Trophoblast cell (in vitro differentiated cells and primary cell): ENCODE measurements around the gene BTBD9.

Experiments used
- DNase-seq, 2 donors: peaks; one replicate each; pipeline ENCODE4 v3.0.0-alpha.2; 2016
- H2AFZ ChIP-seq: 2 replicates; pipeline ENCODE4 v1.6.1; 2013; ENCODE audit warnings: low read length, moderate library complexity, mild to moderate bottlenecking; ENCODE audit not compliant: insufficient read depth, poor library complexity
- H2AK5ac ChIP-seq: 2 replicates; pipeline ENCODE4 v1.6.1; 2013; ENCODE audit warnings: mild to moderate bottlenecking, low read length
- H2BK120ac ChIP-seq: 2 replicates; pipeline ENCODE4 v1.6.1; 2013; ENCODE audit warnings: low read length, mild to moderate bottlenecking, moderate library complexity; ENCODE audit not compliant: insufficient read depth, poor library complexity
- H2BK12ac ChIP-seq: 2 replicates; pipeline ENCODE4 v1.6.1; 2013; ENCODE audit warnings: mild to moderate bottlenecking, low read length, moderate library complexity
- H2BK5ac ChIP-seq: 2 replicates; pipeline ENCODE4 v1.6.1; 2013; ENCODE audit warnings: low read length, low read depth, moderate library complexity, mild to moderate bottlenecking; ENCODE audit not compliant: poor library complexity
- H3K14ac ChIP-seq: 2 replicates; pipeline ENCODE4 v1.6.1; 2013; ENCODE audit warnings: mild to moderate bottlenecking, low read length
- H3K18ac ChIP-seq: 2 replicates; pipeline ENCODE4 v1.6.1; 2013; ENCODE audit warnings: mild to moderate bottlenecking, low read length
- H3K23ac ChIP-seq: 2 replicates; pipeline ENCODE4 v1.6.1; 2013; ENCODE audit warnings: low read length
- H3K27ac ChIP-seq: 2 replicates; pipeline ENCODE4 v1.5.1; 2013; ENCODE audit warnings: low read depth, mild to moderate bottlenecking, inconsistent platforms, low read length, moderate library complexity
- H3K27me3 ChIP-seq: 2 replicates; pipeline ENCODE4 v1.6.1; 2013; ENCODE audit warnings: inconsistent platforms, mild to moderate bottlenecking, low read length, moderate library complexity; ENCODE audit not compliant: insufficient read depth
- H3K36me3 ChIP-seq, 2 experiments: 1 replicate in 1 of 2; 2 replicates in 1 of 2; pipeline ENCODE4 v1.6.1; 2013; ENCODE audit warnings: low read length in 2 of 2, mild to moderate bottlenecking in 2 of 2, moderate library complexity in 1 of 2; ENCODE audit not compliant: insufficient read depth in 2 of 2, control insufficient read depth in 1 of 2
- H3K4ac ChIP-seq: 2 replicates; pipeline ENCODE4 v1.6.1; 2013; ENCODE audit warnings: low read depth, mild to moderate bottlenecking, low read length, moderate library complexity
- H3K4me1 ChIP-seq, 2 experiments: 1 replicate in 1 of 2; 2 replicates in 1 of 2; pipeline ENCODE4 v1.6.1; 2013; ENCODE audit warnings: low read length in 2 of 2, mild to moderate bottlenecking in 2 of 2, moderate library complexity in 1 of 2; ENCODE audit not compliant: insufficient read depth in 2 of 2, control insufficient read depth in 1 of 2
- H3K4me2 ChIP-seq: 2 replicates; pipeline ENCODE4 v1.6.1; 2013; ENCODE audit warnings: inconsistent platforms, mild to moderate bottlenecking, low read length, moderate library complexity
- H3K4me3 ChIP-seq: 2 replicates; pipeline ENCODE4 v1.5.1; 2013; ENCODE audit warnings: mild to moderate bottlenecking, low read depth, low read length, inconsistent platforms
- H3K79me1 ChIP-seq: one replicate; pipeline ENCODE4 v1.6.1; 2013; ENCODE audit warnings: low read length
- H3K79me2 ChIP-seq: 2 replicates; pipeline ENCODE4 v1.6.1; 2013; ENCODE audit warnings: low read length, mild to moderate bottlenecking; ENCODE audit not compliant: control insufficient read depth, insufficient read depth, poor library complexity
- H3K9ac ChIP-seq: 2 replicates; pipeline ENCODE4 v1.6.1; 2013; ENCODE audit warnings: mild to moderate bottlenecking, low read length
- H3K9me3 ChIP-seq: 2 replicates; pipeline ENCODE4 v1.6.1; 2013; ENCODE audit warnings: low read depth, mild to moderate bottlenecking, control low read depth, inconsistent platforms, low read length; ENCODE audit not compliant: insufficient read depth
- H4K12ac ChIP-seq: 2 replicates; pipeline ENCODE4 v1.6.1; 2013; ENCODE audit warnings: low read depth, mild to moderate bottlenecking, low read length, moderate library complexity
- H4K8ac ChIP-seq: 2 replicates; pipeline ENCODE4 v1.6.1; 2013; ENCODE audit warnings: low read depth, mild to moderate bottlenecking, low read length, moderate library complexity
- H4K91ac ChIP-seq: one replicate; pipeline ENCODE4 v1.6.1; 2013; ENCODE audit warnings: low read depth, mild to moderate bottlenecking, low read length, moderate library complexity
- WGBS: extraction: QIAGEN DNeasy Blood & Tissue Kit; methylation state at CpG from one replicate; pipeline ENCODE4 v1.1.7; 2013; ENCODE audit warnings: missing lambda C conversion rate; ENCODE audit not compliant: insufficient read length, insufficient coverage; ENCODE audit errors: extremely low coverage; 5-methylcytosine and 5-hydroxymethylcytosine counted together

Gene BTBD9

GRCh38 chr6:38191418-38191817, 448.3 kb downstream of the BTBD9 start:
- no peak overlapping the region for H3K4me2 ChIP-seq
- no peak overlapping the region for H3K18ac ChIP-seq
- H3K79me2 ChIP-seq: no peaks in the 10 kb centered on the region
- H2BK5ac ChIP-seq: no peak overlapping the region
- no peak overlapping the region for H4K8ac ChIP-seq
- no peak overlapping the region for H3K27ac ChIP-seq
- no peak for DNase-seq
- no peak overlapping the region for H4K12ac ChIP-seq
- H3K23ac ChIP-seq: no peak overlapping the region
- no CpG with 5 or more reads among the region's 9 CpGs for WGBS
- H4K91ac ChIP-seq: no peak overlapping the region
- H3K4me3 ChIP-seq: no peak overlapping the region
- H3K27me3 ChIP-seq: no peaks in the 10 kb centered on the region
- no peaks in the 10 kb centered on the region for H3K4me1 ChIP-seq
- H2BK120ac ChIP-seq: no peak overlapping the region
- peaks cover 3% of the 10 kb centered on the region for H3K9me3 ChIP-seq
- H3K4ac ChIP-seq: no peak overlapping the region
- H2AK5ac ChIP-seq: no peak overlapping the region
- H3K79me1 ChIP-seq: no peaks in the 10 kb centered on the region
- H2BK12ac ChIP-seq: no peak overlapping the region
- H3K36me3 ChIP-seq: no peaks in the 10 kb centered on the region
- H3K9ac ChIP-seq: no peak overlapping the region
- H3K14ac ChIP-seq: no peak overlapping the region
- H2AFZ ChIP-seq: no peak overlapping the region

- no peaks in the 10 kb centered on the region for H3K79me2 ChIP-seq
- no peak overlapping the region for H2BK12ac ChIP-seq
- no peak overlapping the region for H3K27ac ChIP-seq
- no peaks in the 10 kb centered on the region for H3K36me3 ChIP-seq
- peaks cover 3% of the 10 kb centered on the region for H3K9me3 ChIP-seq
- no peak overlapping the region for H3K4me3 ChIP-seq
- no peak overlapping the region for H3K9ac ChIP-seq
- H2AFZ ChIP-seq: no peak overlapping the region
- no peak overlapping the region for H2AK5ac ChIP-seq
- no peak overlapping the region for H3K18ac ChIP-seq
- WGBS: no CpG with 5 or more reads among the region's 14 CpGs
- H3K4ac ChIP-seq: no peak overlapping the region
- no peak overlapping the region for H2BK5ac ChIP-seq
- H3K4me1 ChIP-seq: no peaks in the 10 kb centered on the region
- H3K23ac ChIP-seq: no peak overlapping the region
- H3K27me3 ChIP-seq: no peaks in the 10 kb centered on the region
- H3K14ac ChIP-seq: no peak overlapping the region
- H4K91ac ChIP-seq: no peak overlapping the region
- H4K8ac ChIP-seq: no peak overlapping the region
- no peak overlapping the region for H4K12ac ChIP-seq
- no peak for DNase-seq
- H2BK120ac ChIP-seq: no peak overlapping the region
- H3K4me2 ChIP-seq: no peak overlapping the region
- H3K79me1 ChIP-seq: no peaks in the 10 kb centered on the region
These were observed 450.9 kb downstream of the BTBD9 start for GRCh38 chr6:38188677-38189335.

GRCh38 chr6:38187811-38188590, 451.7 kb downstream of the BTBD9 start:
- H3K79me1 ChIP-seq: no peaks in the 10 kb centered on the region
- no peak overlapping the region for H2AK5ac ChIP-seq
- H2BK120ac ChIP-seq: no peak overlapping the region
- no peak overlapping the region for H4K12ac ChIP-seq
- no peaks in the 10 kb centered on the region for H3K36me3 ChIP-seq
- H3K27me3 ChIP-seq: no peaks in the 10 kb centered on the region
- H3K14ac ChIP-seq: no peak overlapping the region
- no peak overlapping the region for H2AFZ ChIP-seq
- H4K8ac ChIP-seq: no peak overlapping the region
- WGBS: no CpG with 5 or more reads among the region's 20 CpGs
- no peak overlapping the region for H4K91ac ChIP-seq
- H3K4ac ChIP-seq: no peak overlapping the region
- peaks cover 3% of the 10 kb centered on the region for H3K9me3 ChIP-seq
- H3K4me2 ChIP-seq: no peak overlapping the region
- DNase-seq: no peak
- no peak overlapping the region for H3K18ac ChIP-seq
- H3K4me1 ChIP-seq: no peaks in the 10 kb centered on the region
- H2BK5ac ChIP-seq: no peak overlapping the region
- no peak overlapping the region for H3K9ac ChIP-seq
- no peak overlapping the region for H3K4me3 ChIP-seq
- no peak overlapping the region for H3K27ac ChIP-seq
- H2BK12ac ChIP-seq: no peak overlapping the region
- no peak overlapping the region for H3K23ac ChIP-seq
- H3K79me2 ChIP-seq: no peaks in the 10 kb centered on the region

- Histone ChIP-seq H2BK5ac (no peak overlapping the region), H3K18ac (no peak overlapping the region), H3K27me3 (no peaks in the 10 kb centered on the region), H3K4me2 (no peak overlapping the region), H3K79me1 (no peaks in the 10 kb centered on the region), H2AFZ (no peak overlapping the region), H3K36me3 (no peaks in the 10 kb centered on the region), H3K27ac (no peak overlapping the region), H2AK5ac (no peak overlapping the region), H3K4me1 (no peaks in the 10 kb centered on the region), H3K4me3 (no peak overlapping the region), H3K79me2 (no peaks in the 10 kb centered on the region), H3K9me3 (peaks cover 3% of the 10 kb centered on the region), H4K8ac (no peak overlapping the region), H4K12ac (no peak overlapping the region), H3K23ac (no peak overlapping the region), H2BK12ac (no peak overlapping the region), H3K4ac (no peak overlapping the region), H4K91ac (no peak overlapping the region), H3K14ac (no peak overlapping the region), H2BK120ac (no peak overlapping the region), H3K9ac (no peak overlapping the region)
- WGBS: no CpG with 5 or more reads among the region's 8 CpGs
- no peak for DNase-seq
These were observed 452.4 kb downstream of the BTBD9 start for GRCh38 chr6:38187325-38187724.
